Skeletal muscle tissue (tissue), 1 donor: ENCODE measurements around the gene P2RY10. TPM values are rescaled to one million over a fixed set of nuclear protein-coding genes. Genes with fewer than 3 reads are reported as not detected.

Experiments used
- total RNA-seq: library from RNA; depleted of rRNA; stranded (reverse); fragments of >200 nt; gene quantifications from one replicate; pipeline ENCODE4 v1.2.3, GENCODE V29; 2014

Gene P2RY10
- total RNA-seq, 1 donor from 2014 or later = 0.52 TPM

Other genes starting within 250 kb of the P2RY10 start
- gene LPAR4, start 197.7 kb upstream of the P2RY10 start, total RNA-seq = 8.9 TPM
- 1.0 TPM for gene GPR174, start 199.3 kb downstream of the P2RY10 start, total RNA-seq